GM10266 (cell line): ENCODE results near the gene UROD.
"Not testable (repeated sequence)": the region's sequence is repeated elsewhere in the genome, so short reads cannot be mapped to it uniquely, and the experiment has no call there.

ENCODE experiments used
- DNase-seq: peaks from one replicate; pipeline ENCODE4 v3.0.0; 2012; ENCODE audit errors: extremely low spot score
- TF ChIP-seq, protein P1 (sequence below): IDR thresholded peaks from 2 replicates; pipeline ENCODE4 v1.5.1; 2012; ENCODE audit warnings: mild to moderate bottlenecking, low read depth; ENCODE audit not compliant: control insufficient read depth, insufficient read depth; ENCODE audit errors: missing control alignments

UROD gene

DNA sequence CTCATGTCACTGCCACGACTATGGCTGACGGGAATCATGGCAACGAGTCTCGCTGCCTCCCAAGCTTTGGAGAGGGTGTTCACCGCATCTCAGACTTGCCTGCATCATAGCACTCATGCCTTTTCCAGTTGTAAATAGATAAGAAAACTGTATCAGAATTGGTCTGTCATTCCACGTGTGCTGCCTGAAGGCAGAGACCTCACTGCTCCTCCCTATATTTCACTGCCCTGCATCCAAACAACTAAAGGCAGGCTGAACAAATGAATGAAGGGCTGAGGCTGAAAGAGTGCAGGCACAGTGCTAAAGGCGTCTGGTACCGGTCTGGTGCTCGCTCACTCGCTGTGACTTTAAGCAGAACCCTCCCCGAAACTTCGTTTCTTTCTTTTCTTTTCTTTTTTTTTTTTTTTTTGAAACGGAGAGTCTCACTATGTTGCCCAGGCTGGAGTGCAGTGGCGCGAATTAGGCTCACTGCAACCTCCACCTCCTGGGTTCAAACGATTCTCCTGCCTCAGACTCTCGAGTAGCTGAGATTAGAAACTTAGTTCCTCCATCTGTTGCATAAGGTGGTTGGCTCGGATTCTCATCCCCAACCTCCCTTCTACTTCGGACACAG, 26.2 kb upstream of the UROD start:
- TF ChIP-seq, protein P1, sequence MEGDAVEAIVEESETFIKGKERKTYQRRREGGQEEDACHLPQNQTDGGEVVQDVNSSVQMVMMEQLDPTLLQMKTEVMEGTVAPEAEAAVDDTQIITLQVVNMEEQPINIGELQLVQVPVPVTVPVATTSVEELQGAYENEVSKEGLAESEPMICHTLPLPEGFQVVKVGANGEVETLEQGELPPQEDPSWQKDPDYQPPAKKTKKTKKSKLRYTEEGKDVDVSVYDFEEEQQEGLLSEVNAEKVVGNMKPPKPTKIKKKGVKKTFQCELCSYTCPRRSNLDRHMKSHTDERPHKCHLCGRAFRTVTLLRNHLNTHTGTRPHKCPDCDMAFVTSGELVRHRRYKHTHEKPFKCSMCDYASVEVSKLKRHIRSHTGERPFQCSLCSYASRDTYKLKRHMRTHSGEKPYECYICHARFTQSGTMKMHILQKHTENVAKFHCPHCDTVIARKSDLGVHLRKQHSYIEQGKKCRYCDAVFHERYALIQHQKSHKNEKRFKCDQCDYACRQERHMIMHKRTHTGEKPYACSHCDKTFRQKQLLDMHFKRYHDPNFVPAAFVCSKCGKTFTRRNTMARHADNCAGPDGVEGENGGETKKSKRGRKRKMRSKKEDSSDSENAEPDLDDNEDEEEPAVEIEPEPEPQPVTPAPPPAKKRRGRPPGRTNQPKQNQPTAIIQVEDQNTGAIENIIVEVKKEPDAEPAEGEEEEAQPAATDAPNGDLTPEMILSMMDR = no peak
- DNase-seq = no peak

DNA sequence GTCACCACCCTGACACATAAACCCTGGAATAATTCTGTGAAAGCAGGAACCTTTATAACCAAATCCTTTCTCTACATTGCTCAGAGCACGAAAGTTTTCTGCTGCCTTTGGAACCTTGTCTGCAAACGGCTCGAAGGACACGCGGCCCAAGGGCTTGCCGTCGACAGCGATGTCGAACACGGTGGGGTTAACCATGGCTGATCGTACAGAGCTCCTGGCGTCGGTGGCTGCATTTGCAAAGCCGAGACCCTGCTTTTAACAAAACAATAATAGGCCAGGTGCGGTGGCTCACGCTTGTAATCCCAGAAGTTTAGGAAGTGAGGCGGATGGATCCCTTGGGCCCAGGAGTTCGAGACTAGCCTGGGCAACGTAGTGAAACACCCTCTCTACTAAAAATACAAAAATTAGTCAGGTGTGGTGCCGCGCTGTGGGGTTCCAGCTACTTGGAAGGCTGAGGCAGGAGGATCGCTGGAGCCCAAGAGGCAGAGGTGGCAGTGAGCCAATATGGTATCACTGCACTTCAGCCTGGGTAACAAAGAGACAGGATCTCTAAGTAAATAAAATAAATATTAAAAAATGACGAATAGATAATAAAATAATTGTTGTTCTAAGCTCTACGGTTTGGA, 23.4 kb upstream of the UROD start:
- DNase-seq = no peak
- TF ChIP-seq, protein P1 = no peak

DNA sequence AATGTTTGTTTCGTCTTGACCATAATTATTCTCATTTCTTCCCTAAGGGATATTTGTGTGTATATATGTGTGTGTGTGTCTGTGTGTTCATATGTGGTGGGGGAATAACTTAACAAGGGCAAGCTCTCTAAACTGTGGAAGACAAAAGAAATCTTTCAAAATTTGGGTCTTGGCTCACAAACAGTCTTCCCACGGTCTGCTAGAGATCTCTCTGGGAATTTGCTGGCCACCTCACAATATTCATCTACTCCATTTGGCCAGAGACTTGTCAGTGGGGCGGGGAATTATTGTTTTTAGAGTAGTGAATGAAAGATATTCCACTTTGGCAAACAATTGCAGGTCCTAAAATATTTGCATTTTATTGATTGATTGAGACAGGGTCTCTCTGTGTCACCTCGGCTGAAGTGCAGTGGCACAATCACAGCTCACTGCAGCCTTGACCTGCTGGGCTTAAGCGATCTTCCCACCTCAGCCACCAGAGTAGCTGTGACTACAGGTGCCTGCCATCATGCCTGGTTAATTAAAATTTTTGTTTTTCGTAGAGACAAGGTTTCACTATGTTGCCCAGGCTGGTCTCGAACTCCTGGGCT, 17.6 kb upstream of the UROD start:
- TF ChIP-seq, protein P1 = no peak
- DNase-seq = no peak

DNA sequence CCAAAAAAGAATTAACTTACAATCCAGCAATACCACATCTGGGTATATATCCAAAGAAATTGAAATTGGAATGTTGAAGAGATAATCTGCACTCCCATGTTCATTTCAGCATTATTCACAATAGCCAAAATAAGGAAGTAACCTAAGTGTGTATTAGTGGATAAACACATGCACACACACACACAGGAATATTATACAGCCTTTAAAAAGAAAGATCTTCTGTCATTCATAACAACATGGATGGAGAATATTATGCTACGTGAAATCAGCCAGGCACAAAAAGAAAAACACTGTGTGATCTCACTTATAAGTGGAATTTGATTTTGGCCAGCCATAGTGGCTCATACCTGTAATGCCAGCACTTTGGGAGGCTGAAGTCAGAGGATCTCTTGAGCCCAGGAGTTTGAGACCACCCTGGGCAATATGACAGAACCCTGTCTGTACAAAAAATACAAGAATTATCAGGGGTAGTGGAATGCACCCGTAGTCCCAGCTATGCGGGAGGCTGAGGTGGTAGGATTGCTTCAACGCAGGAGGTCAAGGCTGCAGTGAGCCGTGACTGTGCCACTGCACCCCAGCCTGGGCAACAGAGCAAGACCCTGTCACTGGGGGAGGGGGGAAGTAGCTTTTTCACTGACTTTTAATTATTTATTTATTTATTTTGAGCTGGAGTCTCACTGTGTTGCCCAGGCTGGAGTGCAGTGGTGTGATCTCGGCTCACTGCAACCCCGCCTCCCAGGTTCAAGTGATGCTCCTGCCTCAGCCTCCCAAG, 16.4 kb upstream of the UROD start:
- TF ChIP-seq, protein P1 = no peak
- DNase-seq = no peak

DNA sequence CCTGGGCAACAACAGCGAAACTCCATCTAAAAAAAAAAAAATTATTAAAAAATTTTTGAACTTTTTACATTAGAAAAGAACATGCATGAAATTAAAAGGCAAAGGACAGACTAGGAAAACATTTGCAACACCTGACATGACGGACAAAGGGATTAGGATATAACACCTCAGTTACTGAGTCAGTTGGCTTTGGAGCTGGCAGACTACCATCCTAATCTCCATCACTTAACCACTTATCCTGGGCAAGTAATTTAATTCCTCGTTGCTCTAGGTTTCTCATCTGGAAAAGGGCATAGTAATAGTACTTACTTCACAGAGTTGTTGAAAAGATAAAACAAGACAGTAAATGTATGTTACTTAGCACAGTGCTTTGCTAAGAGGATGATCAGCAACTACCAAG, 12.8 kb upstream of the UROD start:
- no peak for DNase-seq
- TF ChIP-seq, protein P1 = no peak

DNA sequence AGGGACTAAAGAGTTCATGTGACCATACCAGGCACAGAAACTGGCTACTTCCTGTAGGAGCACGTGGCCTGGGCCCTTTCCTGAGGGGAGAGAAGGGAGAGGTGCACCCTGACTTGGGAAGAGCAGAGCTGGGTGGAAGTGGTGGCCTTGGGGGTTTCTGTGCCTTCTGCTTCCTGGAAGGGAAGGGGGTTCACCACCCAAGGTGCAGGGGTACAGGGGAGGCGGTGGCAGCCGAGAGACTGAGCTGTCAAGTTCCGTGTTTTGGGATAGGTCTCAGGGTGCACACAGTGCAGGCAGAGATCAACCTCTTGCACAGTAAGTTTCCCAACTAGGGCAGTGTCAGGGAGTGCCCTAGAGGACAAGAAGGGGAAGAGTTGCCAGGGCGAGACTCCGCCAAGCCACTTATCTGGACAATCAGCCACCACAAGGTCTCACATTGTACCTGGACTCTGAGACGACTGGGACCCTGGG, 11.0 kb upstream of the UROD start:
- TF ChIP-seq, protein P1 = no peak
- no peak for DNase-seq

DNA sequence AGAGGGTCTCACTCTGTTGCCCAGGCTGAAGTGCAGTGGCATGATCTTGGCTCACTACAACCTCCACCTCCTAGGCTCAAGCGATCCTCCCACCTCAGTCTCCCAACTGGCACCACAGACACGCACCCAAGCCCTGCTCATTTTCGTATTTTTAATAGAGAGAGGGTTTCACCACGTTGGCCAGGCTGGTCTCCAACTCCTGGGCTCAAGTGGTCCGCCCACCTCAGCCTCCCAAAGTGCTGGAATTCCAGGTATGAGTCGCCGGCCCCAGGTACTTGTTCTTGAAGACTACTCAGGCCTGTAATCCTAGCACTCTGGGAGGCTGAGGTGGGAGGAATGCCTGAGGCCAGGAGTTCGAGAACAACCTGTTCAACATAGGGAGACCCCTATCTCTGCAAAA, 10.5 kb upstream of the UROD start:
- not testable (repeated sequence) for DNase-seq
